ENCODE data around the gene LMAN1L.
A peak's percentile ranks its signal among the peaks of the same experiment; 100 is the strongest.

The LMAN1L gene

GRCh38 chr15:74791007-74791406 lies 21.6 kb upstream of the LMAN1L start:
- Histone ChIP-seq H3K4me2 (ENCODE audit: low read length) (peak overlapping the region; percentile 97), H3K36me3 (ENCODE audit: insufficient read depth, low read length) (peaks cover 55% of the 10 kb centered on the region; the same call in 1 of the 2 replicates), H2AFZ (ENCODE audit: low read length) (no peak overlapping the region), H3F3A (ENCODE audit: insufficient read depth, low read length) (0 out of 2 replicates have a peak, but pooled peaks cover 7% of the 10 kb centered on the region), H3K9ac (ENCODE audit: low read length) (peak overlapping the region; percentile 83), H3K9me2 (ENCODE audit: low read depth, low read length) (no peaks in the 10 kb centered on the region), H3K9me3 (ENCODE audit: low read length) (no peaks in the 10 kb centered on the region), H3K27ac (ENCODE audit: low read depth, low read length, poor library complexity, severe bottlenecking) (peak overlapping the region; percentile 99), H3K79me2 (ENCODE audit: insufficient read depth, low read length) (peaks cover 59% of the 10 kb centered on the region), H3K4me3 (ENCODE audit: low read depth, low read length, poor library complexity, severe bottlenecking) (peak overlapping the region; percentile 97), H3K27me3 (ENCODE audit: insufficient read depth, low read length) (no peaks in the 10 kb centered on the region), H4K20me1 (ENCODE audit: insufficient read depth, low read length) (no peaks in the 10 kb centered on the region), H3K4me1 (ENCODE audit: insufficient read depth, low read length, severe bottlenecking) (peaks cover 99% of the 10 kb centered on the region)
- TF ChIP-seq EZH2 (IDR thresholded peaks at IDR 0.05; ENCODE audit: borderline replicate concordance, low read length) (no peak), CTCF (IDR thresholded peaks at IDR 0.05; ENCODE audit: low read length) (no peak)

- Histone ChIP-seq H3K9me3 (ENCODE audit: low read length) (no peaks in the 10 kb centered on the region), H3F3A (ENCODE audit: insufficient read depth, low read length) (0 out of 2 replicates have a peak, but pooled peaks cover 7% of the 10 kb centered on the region), H4K20me1 (ENCODE audit: insufficient read depth, low read length) (no peaks in the 10 kb centered on the region), H3K27me3 (ENCODE audit: insufficient read depth, low read length) (no peaks in the 10 kb centered on the region), H3K27ac (ENCODE audit: low read depth, low read length, poor library complexity, severe bottlenecking) (peak overlapping the region; percentile 99), H3K4me2 (ENCODE audit: low read length) (peak overlapping the region; percentile 97), H3K4me3 (ENCODE audit: low read depth, low read length, poor library complexity, severe bottlenecking) (peak overlapping the region; percentile 97), H3K9me2 (ENCODE audit: low read depth, low read length) (no peaks in the 10 kb centered on the region), H2AFZ (ENCODE audit: low read length) (no peak overlapping the region), H3K9ac (ENCODE audit: low read length) (peak overlapping the region; percentile 83; the same call in 1 of the 2 replicates), H3K79me2 (ENCODE audit: insufficient read depth, low read length) (peaks cover 66% of the 10 kb centered on the region), H3K4me1 (ENCODE audit: insufficient read depth, low read length, severe bottlenecking) (peaks cover 99% of the 10 kb centered on the region), H3K36me3 (ENCODE audit: insufficient read depth, low read length) (peaks cover 61% of the 10 kb centered on the region; the same call in 1 of the 2 replicates)
- no peak for TF ChIP-seq CTCF (IDR thresholded peaks at IDR 0.05; ENCODE audit: low read length)
- no peak for TF ChIP-seq EZH2 (IDR thresholded peaks at IDR 0.05; ENCODE audit: borderline replicate concordance, low read length)
Observed at GRCh38 chr15:74791667-74792066, 21.0 kb upstream of the LMAN1L start.

GRCh38 chr15:74792227-74793016 lies 20.2 kb upstream of the LMAN1L start:
- Histone ChIP-seq H3K9me2 (ENCODE audit: low read depth, low read length) (no peaks in the 10 kb centered on the region), H3K4me1 (ENCODE audit: insufficient read depth, low read length, severe bottlenecking) (peaks cover 99% of the 10 kb centered on the region), H3K9me3 (ENCODE audit: low read length) (no peaks in the 10 kb centered on the region), H3K4me3 (ENCODE audit: low read depth, low read length, poor library complexity, severe bottlenecking) (peak overlapping the region; percentile 97), H3K9ac (ENCODE audit: low read length) (peak overlapping the region; percentile 83; the same call in 1 of the 2 replicates), H3F3A (ENCODE audit: insufficient read depth, low read length) (0 out of 2 replicates have a peak, but pooled peaks cover 7% of the 10 kb centered on the region), H3K79me2 (ENCODE audit: insufficient read depth, low read length) (peaks cover 68% of the 10 kb centered on the region), H2AFZ (ENCODE audit: low read length) (no peak overlapping the region), H3K27ac (ENCODE audit: low read depth, low read length, poor library complexity, severe bottlenecking) (peak overlapping the region; percentile 99), H3K4me2 (ENCODE audit: low read length) (peak overlapping the region; percentile 97), H3K27me3 (ENCODE audit: insufficient read depth, low read length) (no peaks in the 10 kb centered on the region), H4K20me1 (ENCODE audit: insufficient read depth, low read length) (no peaks in the 10 kb centered on the region), H3K36me3 (ENCODE audit: insufficient read depth, low read length) (peaks cover 56% of the 10 kb centered on the region; the same call in 1 of the 2 replicates)
- TF ChIP-seq CTCF (IDR thresholded peaks at IDR 0.05; ENCODE audit: low read length) (no peak), EZH2 (IDR thresholded peaks at IDR 0.05; ENCODE audit: borderline replicate concordance, low read length) (no peak)
